H1 (cell line): Measurements from ENCODE around the gene FGF12. TPM values are rescaled to one million over a fixed set of nuclear protein-coding genes. Genes with fewer than 3 reads are reported as not detected.

Source experiments
- CTCF ChIA-PET: fragments of 300-600 bp; sonication (Branson Sonifier 250); formaldehyde crosslinking; loops from one replicate; lab custom pipeline; 2021; ENCODE audit not compliant: partially characterized antibody; lab: Charles Lee
- POLR2A ChIA-PET: fragments of 300-600 bp; sonication (Branson Sonifier 250); formaldehyde crosslinking; loops from one replicate; lab custom pipeline; 2021; ENCODE audit warnings: inconsistent platforms; ENCODE audit not compliant: partially characterized antibody; lab: Charles Lee
- DNase-seq, 2 experiments: peaks; one replicate each; pipeline versions ENCODE4 v3.0.0 to v3.0.0-alpha.2; 2010 to 2022; ENCODE audit warnings: low spot score in 2 of 2, low read depth in 1 of 2, mixed read lengths in 1 of 2
- FAIRE-seq: peaks from 2 replicates; lab custom pipeline; 2011; peaks lifted over from hg19 to GRCh38; lab: Jason Lieb, UNC
- H2AFZ ChIP-seq: 2 replicates; pipeline ENCODE4 v1.8.1; 2012; ENCODE audit warnings: low read length, inconsistent platforms
- H2AK5ac ChIP-seq: 2 replicates; pipeline ENCODE4 v1.6.1; 2013; ENCODE audit warnings: low read depth, low read length
- H2BK120ac ChIP-seq: replicated peaks from 2 replicates; pipeline ENCODE3; 2013; ENCODE audit warnings: low read depth, low read length, inconsistent platforms
- H2BK12ac ChIP-seq: 2 replicates; pipeline ENCODE4 v1.6.1; 2013; ENCODE audit warnings: low read depth, low read length
- H2BK15ac ChIP-seq: 2 replicates; pipeline ENCODE4 v1.6.1; 2013; ENCODE audit warnings: low read length
- H2BK20ac ChIP-seq: 2 replicates; pipeline ENCODE4 v1.6.1; 2013; ENCODE audit warnings: low read length
- H2BK5ac ChIP-seq: 2 replicates; pipeline ENCODE4 v1.6.1; 2013; ENCODE audit warnings: low read depth, low read length
- H3K14ac ChIP-seq: 2 replicates; pipeline ENCODE4 v1.6.1; 2013; ENCODE audit warnings: inconsistent platforms; ENCODE audit not compliant: insufficient read length
- H3K18ac ChIP-seq: 2 replicates; pipeline ENCODE4 v1.6.1; 2013; ENCODE audit warnings: low read length; ENCODE audit errors: extremely low read depth
- H3K23ac ChIP-seq: 2 replicates; pipeline ENCODE4 v1.6.1; 2013; ENCODE audit warnings: inconsistent platforms; ENCODE audit not compliant: insufficient read length
- H3K23me2 ChIP-seq: 2 replicates; pipeline ENCODE4 v1.6.1; 2013; ENCODE audit warnings: low read depth, low read length
- H3K27ac ChIP-seq: 2 replicates; pipeline ENCODE4 v1.6.1; 2011; ENCODE audit warnings: low read depth, low read length, inconsistent platforms
- H3K27me3 ChIP-seq, 4 experiments: replicated peaks in 1 of 4; 1 replicate in 1 of 4; 2 replicates in 3 of 4; pipeline versions ENCODE4 v1.6.1 to v1.8.1; 2011 to 2013; ENCODE audit warnings: low read length in 3 of 4, mild to moderate bottlenecking in 3 of 4, inconsistent platforms in 2 of 4, mixed read lengths in 2 of 4, moderate library complexity in 1 of 4; ENCODE audit not compliant: control insufficient read depth in 3 of 4, insufficient read depth in 3 of 4; ENCODE audit errors: extremely low read depth in 1 of 4
- H3K36me3 ChIP-seq, 4 experiments: 2 replicates each; pipeline versions ENCODE4 v1.6.1 to v1.8.1; 2011 to 2013; ENCODE audit warnings: mild to moderate bottlenecking in 4 of 4, low read length in 3 of 4, moderate library complexity in 2 of 4, control low read depth in 1 of 4, inconsistent platforms in 1 of 4; ENCODE audit not compliant: insufficient read depth in 4 of 4, control insufficient read depth in 2 of 4
- H3K4ac ChIP-seq: replicated peaks from 2 replicates; pipeline ENCODE3; 2013; ENCODE audit warnings: low read length, low read depth, mixed read lengths, inconsistent platforms; ENCODE audit not compliant: insufficient read length
- H3K4me1 ChIP-seq, 4 experiments: replicated peaks in 1 of 4; 1 replicate in 1 of 4; 2 replicates in 3 of 4; pipeline versions ENCODE4 v1.6.1 to v1.8.1; 2011 to 2013; ENCODE audit warnings: low read length in 3 of 4, inconsistent platforms in 2 of 4, mixed read lengths in 1 of 4; ENCODE audit not compliant: insufficient read depth in 4 of 4, control insufficient read depth in 3 of 4
- H3K4me2 ChIP-seq, 2 experiments: 2 replicates each; pipeline versions ENCODE4 v1.6.1 to v1.8.1; 2011 to 2013; ENCODE audit warnings: low read depth in 2 of 2, low read length in 2 of 2, control low read depth in 1 of 2, inconsistent platforms in 1 of 2, mild to moderate bottlenecking in 1 of 2; ENCODE audit not compliant: insufficient read depth in 1 of 2
- H3K4me3 ChIP-seq, 4 experiments: fragments of 200-600, 300-600 bp in 1 of 4; sonication (generic), shearing (Covaris generic), sonication (Bioruptor Twin) in 1 of 4; 2 replicates each; pipeline versions ENCODE4 v1.5.1 to v1.8.1; 2011 to 2016; ENCODE audit warnings: low read length in 4 of 4, low read depth in 3 of 4, control low read depth in 2 of 4, inconsistent platforms in 2 of 4, mild to moderate bottlenecking in 2 of 4, mixed read lengths in 1 of 4, moderate library complexity in 1 of 4; ENCODE audit not compliant: insufficient read depth in 2 of 4; ENCODE audit errors: extremely low read depth in 1 of 4
- H3K56ac ChIP-seq: replicated peaks from 2 replicates; pipeline ENCODE3; 2013; ENCODE audit warnings: low read depth, mild to moderate bottlenecking, mixed read lengths, low read length, inconsistent platforms; ENCODE audit not compliant: insufficient read length
- H3K79me1 ChIP-seq: 2 replicates; pipeline ENCODE4 v1.6.1; 2013; ENCODE audit warnings: low read depth, low read length, control low read depth
- H3K79me2 ChIP-seq, 2 experiments: 2 replicates each; pipeline versions ENCODE4 v1.6.1 to v1.8.1; 2012 to 2013; ENCODE audit warnings: low read length in 2 of 2, mild to moderate bottlenecking in 2 of 2, inconsistent platforms in 1 of 2; ENCODE audit not compliant: insufficient read depth in 2 of 2, control insufficient read depth in 1 of 2
- H3K9ac ChIP-seq, 4 experiments: replicated peaks in 1 of 4; 1 replicate in 1 of 4; 2 replicates in 3 of 4; pipeline versions ENCODE4 v1.6.1 to v1.8.1; 2011 to 2013; ENCODE audit warnings: low read depth in 3 of 4, low read length in 3 of 4, control low read depth in 2 of 4, mild to moderate bottlenecking in 2 of 4, moderate library complexity in 2 of 4, inconsistent platforms in 1 of 4; ENCODE audit errors: extremely low read depth in 1 of 4
- H3K9me3 ChIP-seq, 2 experiments: 2 replicates each; pipeline versions ENCODE4 v1.6.1 to v1.8.1; 2012 to 2013; ENCODE audit warnings: mild to moderate bottlenecking in 2 of 2, moderate library complexity in 2 of 2, control low read depth in 1 of 2, inconsistent platforms in 1 of 2, low read depth in 1 of 2, low read length in 1 of 2, mixed read lengths in 1 of 2; ENCODE audit not compliant: insufficient read depth in 2 of 2
- H4K20me1 ChIP-seq, 2 experiments: replicated peaks in 1 of 2; 2 replicates each; pipeline versions ENCODE3 to v1.8.1; 2011 to 2013; ENCODE audit warnings: inconsistent platforms in 2 of 2, low read length in 2 of 2, mild to moderate bottlenecking in 1 of 2; ENCODE audit not compliant: insufficient read depth in 2 of 2, control insufficient read depth in 1 of 2
- H4K5ac ChIP-seq: 2 replicates; pipeline ENCODE4 v1.6.1; 2013; ENCODE audit warnings: low read length, low read depth, mixed read lengths, inconsistent platforms; ENCODE audit not compliant: insufficient read length
- H4K8ac ChIP-seq: 2 replicates; pipeline ENCODE4 v1.8.0; 2013; ENCODE audit warnings: mild to moderate bottlenecking, moderate library complexity, low read length, inconsistent platforms; ENCODE audit not compliant: insufficient read depth; ENCODE audit errors: extremely low read depth
- H4K91ac ChIP-seq: replicated peaks from 2 replicates; pipeline ENCODE3; 2013; ENCODE audit warnings: low read length, mixed read lengths, inconsistent platforms; ENCODE audit not compliant: insufficient read length
- RBBP5 ChIP-seq: IDR thresholded peaks from 2 replicates; pipeline ENCODE4 v1.7.1; 2012; ENCODE audit warnings: low read depth, mild to moderate bottlenecking, inconsistent platforms, low read length, moderate library complexity, borderline replicate concordance
- SRF ChIP-seq: IDR thresholded peaks from 2 replicates; pipeline ENCODE4 v1.6.1; 2011; ENCODE audit warnings: mild to moderate bottlenecking, low read depth, low read length, moderate library complexity
- WGBS, 2 experiments: shearing (Covaris generic) in 1 of 2; methylation state at CpG; one replicate each; pipeline versions ENCODE4 v1.1.6 to v1.1.7; 2013 to 2015; ENCODE audit warnings: low lambda C conversion rate in 2 of 2, mixed read lengths in 2 of 2, inconsistent platforms in 1 of 2, low coverage in 1 of 2, missing lambda C conversion rate in 1 of 2; ENCODE audit not compliant: insufficient replicate concordance in 2 of 2, insufficient coverage in 1 of 2, insufficient read length in 1 of 2; ENCODE audit errors: extremely low coverage in 1 of 2, missing lambda C conversion rate in 1 of 2; 5-methylcytosine and 5-hydroxymethylcytosine counted together
- polyA plus RNA-seq, 7 experiments: library from polyadenylated mRNA; depleted of rRNA in 3 of 7; stranded (reverse) in 5 of 7; unstranded in 2 of 7; fragments of >200 nt in 5 of 7; fragments of 200-250 nt in 2 of 7; gene quantifications; 1 replicate in 5 of 7; 2 replicates in 1 of 7; 4 replicates in 1 of 7; pipeline versions ENCODE4 v1.2.1 to v1.2.3, GENCODE V29; 2011 to 2013; ENCODE audit warnings: missing spikeins in 2 of 7, mixed read lengths in 2 of 7
- total RNA-seq: library from RNA; stranded (reverse); fragmentation: NEBNext Ultra II Directional; extraction: Animal tissue kit (Norgen Biotek cat#: 25700); gene quantifications from 2 replicates; pipeline ENCODE4 v1.2.1, GENCODE V29; 2021
- TF ChIP-seq, protein P1 (sequence below), 3 experiments: IDR thresholded peaks; 1 replicate in 2 of 3; 2 replicates in 1 of 3; pipeline versions ENCODE4 v1.5.1 to v1.6.1; 2011; ENCODE audit warnings: low read length in 3 of 3, mild to moderate bottlenecking in 3 of 3, inconsistent platforms in 2 of 3, low read depth in 1 of 3, moderate library complexity in 1 of 3; ENCODE audit not compliant: insufficient read depth in 1 of 3; ENCODE audit errors: control extremely low read depth in 1 of 3

Gene FGF12
- total and polyA plus RNA-seq, 2 of the 8 experiments (the other 6 are each of a cell fraction or from before 2014, with no cell fraction given): 4.1 to 16.6 TPM

- Histone ChIP-seq H2BK120ac (no peak overlapping the region), H3K56ac (no peak overlapping the region), H3K14ac (no peak overlapping the region), H3K4me2 (no peak overlapping the region), H3K18ac (no peak overlapping the region), H3K23ac (no peak overlapping the region), H3K27me3 (no peaks in the 10 kb centered on the region), H3K27ac (no peak overlapping the region), H3K36me3 (no peaks in the 10 kb centered on the region), H3K79me2 (no peaks in the 10 kb centered on the region), H2AFZ (no peak overlapping the region), H3K4me1 (peaks cover 0 to 2% (median 0%) of the 10 kb centered on the region in 4 experiments; a peak in 1 of 7 replicates), H4K8ac (no peak overlapping the region), H2BK12ac (no peak overlapping the region), H2AK5ac (no peak overlapping the region), H3K4me3 (no peak overlapping the region), H3K23me2 (no peaks in the 10 kb centered on the region), H4K20me1 (no peaks in the 10 kb centered on the region), H4K5ac (no peak overlapping the region), H2BK15ac (no peak overlapping the region), H2BK5ac (no peak overlapping the region), H2BK20ac (no peak overlapping the region), H3K9ac (no peak overlapping the region), H4K91ac (no peak overlapping the region), H3K9me3 (no peaks in the 10 kb centered on the region), H3K79me1 (no peaks in the 10 kb centered on the region), H3K4ac (no peak overlapping the region)
- TF ChIP-seq SRF (no peak), RBBP5 (no peak)
- TF ChIP-seq, protein P1, sequence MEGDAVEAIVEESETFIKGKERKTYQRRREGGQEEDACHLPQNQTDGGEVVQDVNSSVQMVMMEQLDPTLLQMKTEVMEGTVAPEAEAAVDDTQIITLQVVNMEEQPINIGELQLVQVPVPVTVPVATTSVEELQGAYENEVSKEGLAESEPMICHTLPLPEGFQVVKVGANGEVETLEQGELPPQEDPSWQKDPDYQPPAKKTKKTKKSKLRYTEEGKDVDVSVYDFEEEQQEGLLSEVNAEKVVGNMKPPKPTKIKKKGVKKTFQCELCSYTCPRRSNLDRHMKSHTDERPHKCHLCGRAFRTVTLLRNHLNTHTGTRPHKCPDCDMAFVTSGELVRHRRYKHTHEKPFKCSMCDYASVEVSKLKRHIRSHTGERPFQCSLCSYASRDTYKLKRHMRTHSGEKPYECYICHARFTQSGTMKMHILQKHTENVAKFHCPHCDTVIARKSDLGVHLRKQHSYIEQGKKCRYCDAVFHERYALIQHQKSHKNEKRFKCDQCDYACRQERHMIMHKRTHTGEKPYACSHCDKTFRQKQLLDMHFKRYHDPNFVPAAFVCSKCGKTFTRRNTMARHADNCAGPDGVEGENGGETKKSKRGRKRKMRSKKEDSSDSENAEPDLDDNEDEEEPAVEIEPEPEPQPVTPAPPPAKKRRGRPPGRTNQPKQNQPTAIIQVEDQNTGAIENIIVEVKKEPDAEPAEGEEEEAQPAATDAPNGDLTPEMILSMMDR (IDR thresholded peaks at IDR 0.05; ENCODE audit: control extremely low read depth in 1 of 3, insufficient read depth in 1 of 3, low read depth in 1 of 3, low read length in 3 of 3): peak; percentile 12 to 24 (median 14); a peak in 3 of 4 replicates
- ChIA-PET CTCF (interaction anchor here (1.1 to 1.2 kb wide), 3 partner anchors 10 to 67 kb away, joined by 3 to 5 read pairs (median 4); no protein-coding TSS in a partner anchor), POLR2A (no interaction called here)
- DNase-seq (no peak), FAIRE-seq (no peak)
- WGBS, 2 experiments: 95% methylated on average over 1 of the region's 1 CpG; no CpG with 5 or more reads in 1 of the 2 experiments
Observed at GRCh38 chr3:192299921-192300320, 427.4 kb downstream of the FGF12 start.
